Omental fat pad (tissue), 4 donors: Measurements from ENCODE around the gene MYO15B. TPM values are rescaled to one million over a fixed set of nuclear protein-coding genes. Genes with fewer than 3 reads are reported as not detected.
"Not testable (repeated sequence)": the region's sequence is repeated elsewhere in the genome, so short reads cannot be mapped to it uniquely, and the experiment has no call there.

Source experiments
- ATAC-seq: fragments of 150-250 bp; one replicate; pipeline ENCODE4 v1.9.1; 2016; ENCODE audit warnings: mild to moderate bottlenecking, moderate library complexity; ENCODE audit not compliant: low FRiP score
- DNase-seq: peaks from one replicate; pipeline ENCODE4 v3.0.0-alpha.2; 2019; ENCODE audit warnings: low spot score
- total RNA-seq, 4 donors: library from RNA; depleted of rRNA; stranded (reverse); fragments of >200 nt; gene quantifications; one replicate each; pipeline ENCODE4 v1.1.0, GENCODE V29; 2016
- TF ChIP-seq, protein P1 (sequence below), 3 donors: fragments of 450-650 bp; IDR thresholded peaks; one replicate each; pipeline ENCODE4 v1.5.1; 2016 to 2017; ENCODE audit warnings: antibody characterized with exemption in 3 of 3, mild to moderate bottlenecking in 3 of 3, moderate library complexity in 2 of 3

MYO15B gene
- total RNA-seq, 4 donors from 2014 or later = 58.4 to 187 (median 74.3) TPM

- TF ChIP-seq, protein P1, sequence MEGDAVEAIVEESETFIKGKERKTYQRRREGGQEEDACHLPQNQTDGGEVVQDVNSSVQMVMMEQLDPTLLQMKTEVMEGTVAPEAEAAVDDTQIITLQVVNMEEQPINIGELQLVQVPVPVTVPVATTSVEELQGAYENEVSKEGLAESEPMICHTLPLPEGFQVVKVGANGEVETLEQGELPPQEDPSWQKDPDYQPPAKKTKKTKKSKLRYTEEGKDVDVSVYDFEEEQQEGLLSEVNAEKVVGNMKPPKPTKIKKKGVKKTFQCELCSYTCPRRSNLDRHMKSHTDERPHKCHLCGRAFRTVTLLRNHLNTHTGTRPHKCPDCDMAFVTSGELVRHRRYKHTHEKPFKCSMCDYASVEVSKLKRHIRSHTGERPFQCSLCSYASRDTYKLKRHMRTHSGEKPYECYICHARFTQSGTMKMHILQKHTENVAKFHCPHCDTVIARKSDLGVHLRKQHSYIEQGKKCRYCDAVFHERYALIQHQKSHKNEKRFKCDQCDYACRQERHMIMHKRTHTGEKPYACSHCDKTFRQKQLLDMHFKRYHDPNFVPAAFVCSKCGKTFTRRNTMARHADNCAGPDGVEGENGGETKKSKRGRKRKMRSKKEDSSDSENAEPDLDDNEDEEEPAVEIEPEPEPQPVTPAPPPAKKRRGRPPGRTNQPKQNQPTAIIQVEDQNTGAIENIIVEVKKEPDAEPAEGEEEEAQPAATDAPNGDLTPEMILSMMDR (IDR thresholded peaks at IDR 0.05) = no peak
- ATAC-seq (no peak), DNase-seq (no peak)
Observed at GRCh38 chr17:75634754-75635609, 47.4 kb downstream of the MYO15B start.

DNA sequence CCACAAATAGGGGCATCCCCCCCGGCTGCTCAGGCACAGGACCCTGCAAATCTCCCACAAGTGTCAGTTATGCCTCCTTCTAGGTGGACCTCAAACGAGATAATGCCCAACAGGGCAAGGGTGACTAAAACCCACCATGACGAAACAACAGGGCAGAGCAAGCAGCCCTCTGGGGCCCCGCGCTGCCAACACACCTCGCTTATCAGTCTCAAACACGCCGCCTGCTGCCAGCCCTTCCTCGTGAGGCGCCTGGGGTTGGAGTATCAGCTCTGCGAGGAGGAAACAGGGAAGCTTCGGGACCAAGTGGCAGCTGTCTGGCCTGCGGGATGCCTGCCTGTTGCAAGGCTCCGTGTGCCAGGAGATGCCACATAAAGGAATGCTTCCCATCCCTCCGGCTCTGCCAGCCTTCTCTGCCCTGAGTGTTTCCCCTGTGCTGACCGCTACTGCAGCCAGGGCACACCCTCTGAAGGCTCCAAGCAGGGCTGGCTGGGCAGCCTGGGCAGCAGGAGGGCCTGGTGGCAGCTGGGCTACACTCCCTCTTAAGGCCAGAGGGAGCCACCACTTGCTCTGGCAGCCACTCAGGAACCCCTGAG is 48.1 kb downstream of the MYO15B start:
- ATAC-seq = no peak
- DNase-seq = no peak
- TF ChIP-seq, protein P1 (IDR thresholded peaks at IDR 0.05) = no peak

DNA sequence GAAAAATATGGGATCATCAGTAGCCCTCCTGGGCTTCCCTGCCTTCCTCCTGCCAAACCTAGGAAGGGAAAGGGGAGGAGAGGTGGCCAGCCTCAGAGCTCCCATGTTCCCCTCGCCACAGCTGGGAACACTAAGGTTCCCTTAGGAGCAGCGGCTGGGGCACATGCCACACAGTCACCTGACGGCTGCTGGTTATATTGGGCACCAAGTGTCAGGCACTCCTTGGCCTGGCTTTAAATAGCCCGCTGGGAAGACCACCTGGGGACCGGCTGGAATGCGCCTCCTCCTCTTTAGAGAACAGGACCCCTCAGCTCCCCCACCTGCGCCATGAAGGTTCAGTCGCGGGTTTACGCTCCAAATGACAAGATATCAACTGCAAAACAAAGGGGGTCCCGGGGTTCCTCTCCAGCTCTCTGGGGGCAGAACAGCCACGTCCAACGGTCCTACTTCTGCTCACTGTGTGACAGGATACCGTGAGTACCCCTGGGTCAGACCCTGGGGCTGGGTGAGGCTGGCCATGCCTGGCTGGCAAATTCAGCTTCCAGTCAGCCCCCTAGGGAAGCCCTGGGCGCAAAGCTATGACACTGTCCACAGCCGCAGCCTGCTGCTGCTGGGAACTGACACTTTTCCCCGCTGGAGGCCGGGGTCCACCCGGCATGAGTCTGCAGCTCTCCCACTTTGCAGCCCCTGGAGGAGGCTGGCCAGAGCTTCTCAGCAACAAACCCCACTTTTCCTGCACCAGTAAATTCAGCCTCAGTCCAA is 49.0 kb downstream of the MYO15B start:
- TF ChIP-seq, protein P1 (IDR thresholded peaks at IDR 0.05) = no peak
- DNase-seq = no peak
- ATAC-seq = no peak

DNA sequence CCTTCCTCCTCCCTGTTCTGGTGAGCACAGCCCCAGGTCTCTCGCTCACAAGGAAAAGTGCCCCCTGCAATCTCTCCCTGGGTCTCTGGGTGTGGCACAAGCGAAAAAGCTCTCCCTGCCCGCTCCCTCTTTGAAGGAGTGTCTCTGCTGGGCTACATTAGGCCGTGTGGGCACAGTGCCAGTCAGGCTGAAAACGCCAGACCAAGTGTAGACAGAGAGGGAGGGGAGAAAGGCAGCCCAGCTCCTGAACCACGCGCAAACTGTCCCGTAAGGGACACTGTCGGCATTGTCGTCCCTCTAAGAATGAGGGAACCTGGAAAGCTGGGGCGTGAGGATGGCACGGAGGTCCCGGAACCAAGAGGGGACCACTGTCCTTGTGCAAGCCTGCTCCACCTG is 49.5 kb downstream of the MYO15B start:
- ATAC-seq (no peak), DNase-seq (no peak)
- TF ChIP-seq, protein P1 (IDR thresholded peaks at IDR 0.05) = no peak

DNA sequence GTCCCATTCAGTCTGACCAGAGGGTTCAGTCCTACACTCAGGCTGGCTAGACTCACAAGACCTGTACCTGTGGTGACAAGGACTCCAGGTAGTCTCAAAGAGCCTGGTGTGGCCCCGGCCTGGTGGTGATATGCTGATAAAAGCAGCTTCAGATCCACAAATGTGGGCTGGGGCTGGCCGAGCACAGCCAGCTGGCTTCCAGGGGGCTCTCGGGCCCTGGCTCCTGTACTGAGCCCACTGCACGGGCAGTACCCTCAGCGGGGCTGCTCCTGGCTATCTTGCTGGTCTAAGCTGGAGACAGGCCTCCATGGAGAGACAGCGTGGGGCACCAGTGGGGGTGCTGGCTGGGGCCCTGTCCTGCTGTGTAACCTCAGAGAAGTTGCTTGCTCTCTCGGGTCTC is 50.0 kb downstream of the MYO15B start:
- DNase-seq = no peak
- ATAC-seq = no peak
- TF ChIP-seq, protein P1 (IDR thresholded peaks at IDR 0.05) = no peak

GRCh38 chr17:75638039-75638438 is 50.4 kb downstream of the MYO15B start:
- DNase-seq, ATAC-seq: not testable (repeated sequence)

GRCh38 chr17:75638893-75639292 is 51.3 kb downstream of the MYO15B start:
- ATAC-seq (no peak), DNase-seq (no peak)
- TF ChIP-seq, protein P1 (IDR thresholded peaks at IDR 0.05) = no peak
